ENCODE data around the gene OR52K1. TPM values are rescaled to one million over a fixed set of nuclear protein-coding genes. Genes with fewer than 3 reads are reported as not detected.
"Not testable (repeated sequence)": the region's sequence is repeated elsewhere in the genome, so short reads cannot be mapped to it uniquely, and the experiment has no call there.

Gene OR52K1
- total RNA-seq, 6 donors from 2014 or later, result 0.03 to 0.22 (median 0.03) TPM; not detected in 3

- Histone ChIP-seq H3K36me3 (no peaks in the 10 kb centered on the region), H3K4me1 (peaks cover 0 to 3% (median 0%) of the 10 kb centered on the region in 4 donors), H3K9me3 (no peaks in the 10 kb centered on the region), H3K4me3 (no peak overlapping the region), H3K27me3 (no peaks in the 10 kb centered on the region), H3K27ac (no peak overlapping the region)
- DNase-seq (no peak), ATAC-seq (ENCODE audit: low FRiP score in 2 of 2) (no peak)
- WGBS, 2 donors, result 83 to 100% methylated on average over 1 of the region's 1 CpG
- TF ChIP-seq EP300 (IDR thresholded peaks at IDR 0.05), result no peak
- no peak for TF ChIP-seq POLR2AphosphoS5 (IDR thresholded peaks at IDR 0.05)
- no peak for TF ChIP-seq POLR2A (IDR thresholded peaks at IDR 0.05)
Measured at GRCh38 chr11:4514196-4514595, 31.8 kb downstream of the OR52K1 start.

- Histone ChIP-seq H3K27ac (no peak overlapping the region), H3K4me3 (no peak overlapping the region), H3K9me3 (no peaks in the 10 kb centered on the region), H3K27me3 (no peaks in the 10 kb centered on the region), H3K36me3 (no peaks in the 10 kb centered on the region), H3K4me1 (no peaks in the 10 kb centered on the region)
- ATAC-seq (ENCODE audit: low FRiP score in 2 of 2), result no peak
- TF ChIP-seq POLR2A (IDR thresholded peaks at IDR 0.05), result no peak
- no peak for TF ChIP-seq POLR2AphosphoS5 (IDR thresholded peaks at IDR 0.05)
- TF ChIP-seq, protein P1, sequence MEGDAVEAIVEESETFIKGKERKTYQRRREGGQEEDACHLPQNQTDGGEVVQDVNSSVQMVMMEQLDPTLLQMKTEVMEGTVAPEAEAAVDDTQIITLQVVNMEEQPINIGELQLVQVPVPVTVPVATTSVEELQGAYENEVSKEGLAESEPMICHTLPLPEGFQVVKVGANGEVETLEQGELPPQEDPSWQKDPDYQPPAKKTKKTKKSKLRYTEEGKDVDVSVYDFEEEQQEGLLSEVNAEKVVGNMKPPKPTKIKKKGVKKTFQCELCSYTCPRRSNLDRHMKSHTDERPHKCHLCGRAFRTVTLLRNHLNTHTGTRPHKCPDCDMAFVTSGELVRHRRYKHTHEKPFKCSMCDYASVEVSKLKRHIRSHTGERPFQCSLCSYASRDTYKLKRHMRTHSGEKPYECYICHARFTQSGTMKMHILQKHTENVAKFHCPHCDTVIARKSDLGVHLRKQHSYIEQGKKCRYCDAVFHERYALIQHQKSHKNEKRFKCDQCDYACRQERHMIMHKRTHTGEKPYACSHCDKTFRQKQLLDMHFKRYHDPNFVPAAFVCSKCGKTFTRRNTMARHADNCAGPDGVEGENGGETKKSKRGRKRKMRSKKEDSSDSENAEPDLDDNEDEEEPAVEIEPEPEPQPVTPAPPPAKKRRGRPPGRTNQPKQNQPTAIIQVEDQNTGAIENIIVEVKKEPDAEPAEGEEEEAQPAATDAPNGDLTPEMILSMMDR (IDR thresholded peaks at IDR 0.05), result no peak
- no peak for TF ChIP-seq EP300 (IDR thresholded peaks at IDR 0.05)
- 47 to 49% methylated on average over 2 of the region's 2 CpGs for WGBS, 2 donors
- no peak for DNase-seq
Measured at GRCh38 chr11:4522339-4522738, 39.9 kb downstream of the OR52K1 start.

- Histone ChIP-seq H3K4me3 (no peak overlapping the region), H3K36me3 (no peaks in the 10 kb centered on the region), H3K27me3 (no peaks in the 10 kb centered on the region), H3K4me1 (no peaks in the 10 kb centered on the region), H3K9me3 (no peaks in the 10 kb centered on the region), H3K27ac (no peak overlapping the region)
- 83 to 90% methylated on average over 6 of the region's 6 CpGs for WGBS, 2 donors
- TF ChIP-seq POLR2AphosphoS5 (IDR thresholded peaks at IDR 0.05), result no peak
- no peak for TF ChIP-seq POLR2A (IDR thresholded peaks at IDR 0.05)
- TF ChIP-seq, protein P1 (IDR thresholded peaks at IDR 0.05), result no peak
- no peak for TF ChIP-seq EP300 (IDR thresholded peaks at IDR 0.05)
- DNase-seq (no peak), ATAC-seq (ENCODE audit: low FRiP score in 2 of 2) (no peak)
Measured at GRCh38 chr11:4522752-4523151, 40.3 kb downstream of the OR52K1 start.

- Histone ChIP-seq H3K27me3 (no peaks in the 10 kb centered on the region), H3K9me3 (no peaks in the 10 kb centered on the region), H3K4me1 (no peaks in the 10 kb centered on the region), H3K4me3 (no peak overlapping the region), H3K36me3 (no peaks in the 10 kb centered on the region), H3K27ac (no peak overlapping the region)
- DNase-seq (no peak), ATAC-seq (ENCODE audit: low FRiP score in 2 of 2) (no peak)
- TF ChIP-seq POLR2A (IDR thresholded peaks at IDR 0.05) (no peak), EP300 (IDR thresholded peaks at IDR 0.05) (no peak)
- TF ChIP-seq, protein P1 (IDR thresholded peaks at IDR 0.05), result no peak
- WGBS, 2 donors, result 83 to 85% methylated on average over 1 of the region's 1 CpG
Measured at GRCh38 chr11:4523666-4524065, 41.2 kb downstream of the OR52K1 start.

DNA sequence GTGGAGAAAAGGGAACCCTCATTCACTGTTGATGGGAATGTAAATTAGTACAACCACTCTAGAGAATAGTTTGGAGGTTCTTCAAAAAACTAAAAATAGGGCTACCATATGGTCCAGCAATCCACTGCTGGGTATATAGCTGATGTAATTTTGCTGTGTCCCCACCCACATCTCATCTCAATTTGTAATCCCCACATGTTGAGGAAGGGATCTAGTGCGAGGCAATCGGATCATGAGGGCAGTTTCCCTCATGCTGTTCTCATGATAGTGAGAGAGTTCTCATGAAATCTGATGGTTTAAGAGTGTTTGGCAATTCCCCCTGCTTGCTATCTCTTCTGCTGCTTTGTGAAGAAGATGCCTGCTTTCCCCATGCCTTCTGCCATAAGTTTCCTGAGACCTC is 45.5 kb downstream of the OR52K1 start:
- Histone ChIP-seq H3K4me3 (no peak overlapping the region), H3K27me3 (no peaks in the 10 kb centered on the region), H3K9me3 (no peaks in the 10 kb centered on the region), H3K36me3 (no peaks in the 10 kb centered on the region), H3K4me1 (no peaks in the 10 kb centered on the region), H3K27ac (no peak overlapping the region)
- DNase-seq (no peak), ATAC-seq (ENCODE audit: low FRiP score in 2 of 2) (no peak)
- no peak for TF ChIP-seq EP300 (IDR thresholded peaks at IDR 0.05)
- TF ChIP-seq POLR2AphosphoS5 (IDR thresholded peaks at IDR 0.05), result no peak
- TF ChIP-seq, protein P1 (IDR thresholded peaks at IDR 0.05), result no peak
- WGBS, 2 donors, result 87 to 91% methylated on average over 2 of the region's 2 CpGs

GRCh38 chr11:4531686-4532085 is 49.2 kb downstream of the OR52K1 start:
- H3K27me3 ChIP-seq; H3K9me3 ChIP-seq; H3K4me1 ChIP-seq; H3K27ac ChIP-seq; H3K36me3 ChIP-seq; H3K4me3 ChIP-seq; ATAC-seq (ENCODE audit: low FRiP score in 2 of 2): not testable (repeated sequence)
- WGBS, 2 donors, result 53% methylated on average over 11 of the region's 11 CpGs; no CpG with 5 or more reads in 1 of the 2 donors
- peak; percentile 13 to 29 for DNase-seq
